TTC549 (cell line): ENCODE results near the gene RERE.
A peak's percentile ranks its signal among the peaks of the same experiment; 100 is the strongest.
"Not testable (repeated sequence)": the region's sequence is repeated elsewhere in the genome, so short reads cannot be mapped to it uniquely, and the experiment has no call there.

Source experiments
- FAIRE-seq: peaks from 2 replicates; lab custom pipeline; 2012; peaks lifted over from hg19 to GRCh38; lab: Jason Lieb, UNC

RERE gene

DNA sequence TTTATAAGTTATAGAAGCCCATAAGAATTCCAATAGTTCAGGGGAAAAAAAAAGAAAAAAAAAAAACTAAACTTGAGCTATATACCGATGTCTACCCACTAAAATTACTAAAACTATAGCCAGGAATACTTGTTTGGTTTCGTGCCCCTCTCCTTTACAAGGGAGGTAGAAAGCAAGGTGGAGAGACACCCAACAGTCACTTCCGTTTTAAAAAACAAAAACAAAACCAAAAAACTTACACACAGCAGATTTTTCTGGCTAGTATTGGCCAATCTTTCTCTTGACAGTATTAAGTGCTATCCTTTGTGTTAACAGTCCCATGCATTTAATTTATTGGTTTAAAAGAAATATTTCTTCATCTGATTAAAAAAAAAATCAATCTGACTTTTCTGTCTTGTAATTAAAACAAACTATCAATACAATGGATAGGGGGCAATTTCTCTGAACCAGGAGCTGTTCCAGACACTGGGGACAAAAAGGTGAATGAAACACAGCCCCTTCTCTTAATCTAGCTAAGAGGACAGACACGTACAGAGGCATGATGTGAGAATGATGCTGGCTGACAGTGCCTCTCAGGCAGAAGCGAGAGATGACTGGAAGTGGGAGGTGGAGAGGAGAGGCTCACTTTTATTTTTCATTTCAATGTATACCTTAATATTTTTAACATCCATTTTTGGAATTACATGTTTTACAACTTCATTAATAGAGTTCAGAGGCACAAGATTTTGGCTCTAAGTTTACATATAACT is 214.8 kb downstream of the RERE start:
- no peak for FAIRE-seq

DNA sequence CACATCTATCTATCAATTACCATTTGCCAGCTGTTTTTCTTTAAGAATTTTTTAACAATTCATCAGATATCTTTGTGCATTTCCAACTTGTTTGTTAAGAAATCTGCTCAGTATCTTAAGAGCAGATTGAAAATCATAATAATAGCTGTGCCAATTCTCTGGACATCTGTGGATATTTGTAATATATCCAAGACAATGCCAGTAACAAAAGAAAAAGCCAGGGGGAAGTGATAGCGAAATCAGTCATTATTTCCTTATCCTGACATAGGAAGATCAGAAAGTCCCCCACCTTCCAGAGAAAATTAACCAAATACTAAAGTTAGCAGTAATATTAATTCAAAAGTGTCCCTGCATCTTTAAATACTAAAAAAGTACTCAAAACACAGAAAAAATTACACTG is 217.1 kb downstream of the RERE start:
- no peak for FAIRE-seq

DNA sequence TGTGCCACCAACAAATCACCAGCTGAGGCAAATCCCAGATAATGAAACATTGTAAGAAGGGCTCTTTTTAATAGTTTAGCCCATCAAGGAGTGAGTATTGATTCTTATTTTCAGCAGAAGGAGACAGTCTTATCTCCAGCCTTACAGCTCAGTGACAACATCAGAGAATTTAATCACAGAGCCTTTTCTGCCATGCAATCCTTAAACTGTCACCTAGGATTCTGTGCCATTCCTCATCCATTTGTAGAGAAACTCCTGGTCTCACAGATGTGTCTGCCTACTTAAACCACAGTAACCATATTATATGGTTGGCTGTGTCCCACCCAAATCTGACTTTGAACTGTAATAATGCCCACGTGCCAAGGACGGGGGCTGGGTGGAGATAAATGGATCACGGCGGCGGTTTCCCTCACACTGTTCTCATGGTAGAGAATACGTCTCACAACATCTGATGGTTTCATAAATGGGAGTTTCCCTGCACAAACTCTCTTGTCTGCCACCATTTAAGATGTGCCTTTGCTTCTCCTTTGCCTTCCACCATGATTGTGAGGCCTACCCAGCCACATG is 217.7 kb downstream of the RERE start:
- no peak for FAIRE-seq

DNA sequence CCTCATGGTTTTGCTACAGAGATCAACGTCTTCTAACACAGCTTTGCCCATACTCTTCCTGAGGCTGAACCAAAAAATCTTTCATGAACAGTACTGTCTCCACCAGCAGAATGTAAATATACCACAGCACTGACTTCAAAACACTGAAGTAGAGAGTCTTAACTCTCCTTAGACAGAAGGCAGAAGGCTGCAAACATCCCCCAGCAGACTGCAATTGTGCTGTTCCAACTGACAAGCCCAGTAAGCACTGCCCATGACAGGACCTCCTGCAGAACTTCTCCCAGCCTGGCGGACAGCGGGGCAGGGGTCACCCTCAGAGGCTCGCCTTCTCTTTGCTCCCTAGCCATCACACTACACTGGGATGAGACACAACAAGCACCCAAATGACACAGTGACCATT is 218.7 kb downstream of the RERE start:
- FAIRE-seq = no peak

DNA sequence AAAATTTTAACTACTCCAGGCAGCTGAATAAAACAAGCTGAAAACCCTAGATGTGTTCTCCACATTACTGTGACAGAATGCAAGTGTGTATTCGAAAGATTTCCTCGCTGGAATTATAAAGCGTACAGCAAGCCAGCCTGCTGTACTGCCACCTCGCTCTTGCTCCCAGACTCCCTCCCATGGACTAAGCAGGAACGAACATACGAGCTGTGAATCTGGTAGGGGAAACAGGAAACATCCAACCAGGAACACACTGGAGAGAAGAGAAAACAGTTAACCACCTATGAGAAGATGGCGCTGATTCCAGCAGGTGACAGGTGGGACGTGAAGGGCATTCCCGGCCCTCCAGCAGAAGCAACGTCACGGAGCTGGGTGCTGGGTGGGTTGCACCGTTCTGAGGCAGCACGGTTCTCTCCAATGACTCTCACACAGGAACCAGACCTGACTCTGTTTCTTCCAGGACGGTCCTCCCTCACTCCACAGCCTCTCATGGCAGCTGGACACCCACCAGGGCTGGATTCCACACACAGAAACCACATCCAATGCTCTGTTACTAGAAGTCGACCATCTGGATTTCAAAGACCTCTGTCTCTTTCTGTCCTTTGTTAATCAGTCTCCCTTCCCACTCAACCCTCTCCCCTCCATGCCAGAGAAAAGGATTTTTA is 219.2 kb downstream of the RERE start:
- peak; percentile 82 for FAIRE-seq

DNA sequence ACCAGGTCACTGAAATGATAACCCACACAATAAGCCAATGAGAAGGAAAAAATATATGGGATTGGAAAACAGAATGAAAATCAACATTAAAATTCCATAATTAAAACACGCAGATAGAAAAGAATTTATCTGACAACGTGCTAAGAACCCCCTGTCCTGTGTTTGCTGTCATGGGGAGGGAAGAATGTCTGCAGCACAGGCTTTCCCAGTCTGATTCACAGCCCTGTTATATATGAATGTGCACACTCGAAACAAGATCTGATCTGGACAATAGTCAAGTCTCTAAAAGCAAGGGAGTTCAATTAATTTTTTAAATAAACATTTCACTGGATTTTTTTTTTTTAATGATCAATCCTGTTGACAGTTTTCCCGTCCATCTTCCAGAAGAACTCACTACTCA is 220.0 kb downstream of the RERE start:
- FAIRE-seq = no peak

DNA sequence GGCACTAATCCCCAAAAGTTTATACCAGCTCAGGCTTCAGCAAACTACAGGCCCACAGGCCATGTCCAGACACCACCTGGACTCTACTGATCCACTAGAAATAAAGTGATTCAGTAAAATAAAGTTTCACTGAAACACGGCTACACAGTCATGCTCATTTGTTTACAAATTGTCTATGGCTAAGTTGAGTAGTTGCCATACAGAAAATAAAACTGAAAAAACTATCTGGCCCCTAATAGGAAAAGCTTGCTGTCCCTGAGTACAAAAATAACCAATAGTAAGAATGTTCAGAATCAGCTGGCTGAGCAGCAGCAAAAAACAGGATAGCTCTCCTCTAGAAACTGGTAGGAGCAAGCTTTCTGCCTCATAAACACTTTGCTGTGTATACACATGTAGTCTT is 221.5 kb downstream of the RERE start:
- FAIRE-seq = no peak

DNA sequence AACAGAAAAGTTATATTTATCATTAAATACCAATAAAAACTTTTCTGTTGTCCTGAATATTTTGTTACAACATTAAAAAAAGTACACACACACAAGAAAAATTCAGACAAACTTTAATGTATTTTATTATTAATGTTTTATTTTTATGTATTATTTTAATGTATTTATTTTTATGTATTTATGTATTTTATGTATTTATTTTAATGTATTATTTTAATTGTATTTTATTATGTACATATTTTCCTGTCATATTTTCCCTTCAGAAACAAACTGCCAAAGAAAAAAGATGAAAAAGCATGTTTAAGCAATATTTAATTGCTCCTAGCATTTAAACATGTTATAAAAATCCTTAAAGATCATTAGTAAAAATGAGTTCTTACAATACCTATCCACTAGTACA is 222.1 kb downstream of the RERE start:
- peak; percentile 71 for FAIRE-seq

DNA sequence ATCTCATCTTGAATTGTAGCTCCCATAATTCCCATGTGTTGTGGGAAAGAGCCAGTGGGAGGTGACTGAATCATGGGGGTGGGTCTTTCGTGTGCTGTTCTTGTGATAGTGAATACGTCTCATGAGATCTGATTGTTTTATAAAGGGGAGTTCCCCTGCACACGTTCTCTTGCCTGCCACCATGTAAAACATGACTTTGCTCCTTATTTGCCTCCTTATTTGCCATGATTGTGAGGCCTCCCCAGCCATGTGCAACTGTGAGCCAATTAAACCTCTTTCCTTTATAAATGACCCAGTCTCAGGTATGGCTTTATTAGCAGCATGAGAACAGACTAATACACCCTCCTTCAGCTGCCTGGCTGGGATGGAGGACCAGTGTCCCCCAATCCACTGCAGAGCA is 224.1 kb downstream of the RERE start:
- FAIRE-seq = not testable (repeated sequence)

DNA sequence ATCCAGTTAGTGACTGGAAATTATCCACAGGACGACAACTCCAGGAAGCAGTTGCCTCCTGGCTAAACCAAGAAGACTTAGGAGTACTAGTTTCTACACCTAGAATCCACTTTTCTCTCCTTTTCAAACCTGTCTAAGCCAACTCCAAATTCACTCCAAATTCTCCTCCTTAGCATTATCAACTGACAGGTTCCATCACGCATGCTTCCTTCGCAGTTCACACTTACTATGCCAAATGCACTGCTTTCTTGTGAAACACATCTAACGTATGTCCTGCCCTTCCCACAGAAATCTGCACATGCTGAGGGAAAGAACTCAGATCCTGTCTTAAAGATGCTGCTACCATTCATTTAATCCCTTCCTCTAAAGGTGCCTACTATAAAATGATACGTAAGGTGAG is 225.9 kb downstream of the RERE start:
- FAIRE-seq = no peak

DNA sequence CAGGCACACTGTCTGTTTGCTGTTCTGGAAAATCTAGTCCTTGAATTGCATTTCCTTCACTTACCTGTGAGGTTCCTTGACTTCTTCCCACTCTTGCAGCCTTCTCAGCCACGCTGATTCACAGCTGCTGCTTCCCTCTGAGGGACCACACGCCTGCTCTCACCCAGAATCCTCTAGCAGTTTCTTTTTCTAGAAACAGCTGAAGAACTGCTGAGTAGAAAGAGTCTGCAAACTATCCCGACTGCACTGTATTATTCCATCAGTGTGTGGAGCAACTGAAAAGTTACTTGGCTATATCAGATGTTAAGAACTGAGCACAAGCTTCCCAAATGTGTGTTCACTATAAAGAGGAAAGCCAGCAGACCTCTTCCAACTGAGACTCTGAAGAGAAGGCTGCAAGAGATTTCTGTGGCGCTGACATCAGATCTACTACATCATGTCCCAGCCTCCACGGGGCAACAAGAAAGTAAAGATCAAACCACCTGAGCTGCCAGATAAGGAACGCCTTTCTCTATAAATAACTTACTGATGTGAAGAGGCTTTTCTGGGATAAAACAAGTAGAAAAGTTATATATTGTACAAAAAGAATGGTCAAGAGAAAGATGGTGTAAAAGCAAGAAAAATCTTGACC is 226.6 kb downstream of the RERE start:
- no peak for FAIRE-seq

DNA sequence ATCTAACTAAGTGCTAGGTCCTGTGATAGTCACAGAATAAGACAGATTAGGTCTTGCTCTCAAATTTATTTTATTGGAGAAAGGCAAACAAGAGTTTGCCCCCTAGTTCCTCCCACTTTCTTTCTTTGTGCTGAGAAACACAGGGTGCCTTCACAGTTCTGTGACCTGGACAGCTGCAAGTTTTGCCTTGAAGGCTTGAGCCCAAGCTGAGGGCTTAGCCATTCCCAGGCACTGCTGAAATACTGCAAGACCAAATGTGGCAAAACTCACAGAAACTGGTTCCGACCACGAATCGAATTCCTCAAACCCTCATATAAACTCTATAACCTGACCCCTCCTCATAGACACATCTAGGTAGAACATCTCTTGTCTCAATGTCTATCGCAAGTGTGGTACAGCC is 227.9 kb downstream of the RERE start:
- FAIRE-seq = no peak

DNA sequence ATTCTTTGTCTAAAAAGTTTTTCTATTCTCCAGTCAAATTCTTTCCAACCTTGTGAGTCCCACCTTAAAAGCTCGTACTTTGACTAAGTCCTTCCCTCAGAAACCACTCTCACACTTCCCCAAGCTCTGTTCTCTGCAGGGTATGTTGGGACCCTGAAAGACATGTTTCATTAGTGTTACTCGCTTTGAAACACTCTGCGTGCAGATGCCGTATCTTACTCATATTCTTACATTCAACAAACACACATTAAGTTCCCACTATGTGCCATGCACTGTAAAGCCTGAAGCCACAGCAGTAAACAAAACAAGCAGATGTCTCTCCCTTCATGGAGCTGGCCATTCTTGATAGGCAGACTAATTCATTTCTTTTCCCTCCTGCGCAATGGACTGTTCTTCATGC is 229.7 kb downstream of the RERE start:
- FAIRE-seq = no peak

DNA sequence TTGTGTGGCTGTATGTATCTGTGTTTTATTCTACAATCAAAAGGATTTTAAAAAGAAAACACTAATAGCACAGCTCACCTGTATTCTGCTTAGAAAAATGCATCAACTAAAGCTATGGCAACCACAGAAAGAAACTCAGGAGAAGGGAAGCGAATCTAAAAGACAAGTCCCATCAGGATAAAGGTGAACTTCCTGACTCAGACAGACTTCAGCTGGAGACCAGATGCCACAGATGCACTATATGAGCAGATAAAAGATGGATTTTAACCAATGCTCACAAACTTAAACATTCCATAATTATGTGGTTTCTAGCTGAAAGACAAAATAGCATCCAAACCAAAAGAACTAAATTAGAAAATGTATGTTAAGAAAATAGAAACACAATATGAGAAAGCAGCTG is 231.0 kb downstream of the RERE start:
- no peak for FAIRE-seq

DNA sequence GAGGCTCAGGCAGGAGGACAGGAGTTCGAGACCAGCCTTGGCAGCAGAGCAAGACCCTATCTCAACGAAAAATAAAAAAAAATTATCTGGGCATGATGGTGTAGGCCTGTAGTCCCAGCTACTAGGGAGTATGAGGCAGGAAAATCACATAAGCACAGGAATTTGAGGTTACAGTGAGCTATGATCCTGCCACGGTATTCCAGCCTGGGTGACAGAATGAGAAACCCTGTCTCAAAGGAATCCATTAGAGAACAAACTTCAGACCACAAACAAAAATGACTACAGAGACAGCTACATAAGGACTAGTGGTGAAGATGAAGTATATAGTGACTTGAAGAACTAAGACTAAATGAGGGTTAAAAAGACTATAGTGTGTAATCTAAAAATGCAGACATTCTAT is 233.1 kb downstream of the RERE start:
- no peak for FAIRE-seq

DNA sequence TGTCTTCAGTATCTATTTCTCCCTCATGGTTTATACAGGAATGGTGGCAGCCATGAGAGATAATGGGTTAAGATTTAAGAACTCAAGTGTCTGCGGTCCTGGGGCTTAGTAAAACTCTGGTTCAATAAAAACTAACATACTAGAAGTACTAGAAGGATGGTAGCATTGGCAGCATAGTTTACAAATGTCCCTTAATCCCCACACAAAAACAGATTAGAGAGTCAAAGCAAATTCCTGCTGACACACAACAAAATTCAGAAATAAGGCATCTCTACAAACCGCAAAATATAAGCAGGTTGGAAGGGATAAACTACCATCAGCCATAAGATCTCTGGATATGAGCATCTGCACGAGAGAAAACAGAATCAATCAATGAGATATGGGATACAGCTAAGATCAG is 234.4 kb downstream of the RERE start:
- FAIRE-seq = no peak

DNA sequence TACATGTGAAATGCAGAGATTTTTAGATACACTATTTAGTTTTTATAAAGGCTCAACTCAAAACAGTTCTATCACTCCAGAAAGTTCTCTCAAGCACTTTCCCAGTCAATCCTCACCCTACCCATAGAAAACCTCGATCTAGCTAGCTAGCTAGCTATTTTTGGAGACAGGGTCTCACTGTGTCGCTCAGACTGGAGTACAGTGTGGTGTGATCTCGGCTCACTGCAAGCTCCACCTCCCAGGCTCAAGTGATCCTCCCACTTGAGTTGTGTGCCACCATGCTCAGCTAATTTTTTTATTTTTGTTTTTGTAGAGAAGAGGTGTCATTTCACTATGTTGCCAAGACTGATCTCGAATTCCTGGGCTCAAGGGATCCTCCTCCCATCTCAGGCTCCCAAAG is 236.9 kb downstream of the RERE start:
- no peak for FAIRE-seq

DNA sequence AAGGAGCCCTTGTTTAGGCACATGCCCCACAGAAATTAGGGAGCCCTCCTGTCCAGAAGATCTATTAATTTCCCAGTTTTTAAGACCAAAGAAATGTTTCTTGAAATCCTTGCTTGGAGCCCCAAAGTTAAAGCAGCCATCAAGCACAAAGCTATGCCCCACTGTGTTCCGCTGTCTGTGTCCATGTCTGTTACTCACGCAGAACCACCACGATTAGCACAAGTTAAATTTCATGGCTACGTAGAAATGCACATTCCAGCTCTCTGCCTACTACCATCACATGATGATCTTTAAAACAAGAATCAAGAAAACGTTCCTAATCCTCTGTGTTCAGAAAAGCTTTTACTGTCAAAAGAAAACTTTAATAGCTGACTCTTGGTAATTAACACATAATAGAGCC is 238.5 kb downstream of the RERE start:
- no peak for FAIRE-seq

DNA sequence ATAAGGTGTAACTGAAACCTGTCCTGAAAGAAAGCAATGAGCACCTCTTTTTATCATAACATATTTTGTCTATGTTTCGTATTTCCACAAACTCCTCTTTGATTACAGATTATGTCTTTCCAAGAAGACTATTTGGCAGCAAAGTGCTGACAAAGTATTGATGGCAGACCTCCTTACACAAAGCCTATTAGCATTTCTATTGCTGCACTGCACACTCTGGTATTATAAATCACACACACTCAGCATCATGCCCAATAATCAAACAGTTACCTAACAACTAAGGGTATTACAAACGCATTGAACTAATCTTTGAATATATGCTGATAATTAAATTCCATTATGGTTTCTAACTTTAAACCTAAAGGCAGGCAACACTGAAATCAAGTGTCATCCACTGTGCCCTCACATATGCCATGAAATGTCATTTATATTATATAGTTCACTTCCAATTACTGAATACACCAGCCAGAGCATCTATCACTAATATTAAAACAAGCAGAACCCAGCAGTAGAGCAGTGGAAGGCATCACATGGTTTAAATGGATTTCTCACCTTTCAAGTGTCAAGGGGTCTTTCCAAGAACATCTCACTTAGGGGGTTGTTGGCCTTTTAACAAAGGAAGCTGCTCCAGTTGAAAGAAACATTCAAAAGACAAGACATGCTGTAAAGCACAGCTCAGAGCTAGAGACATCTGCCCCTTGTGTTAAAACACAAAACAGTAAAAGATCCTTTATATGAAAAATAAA is 239.1 kb downstream of the RERE start:
- FAIRE-seq = no peak

DNA sequence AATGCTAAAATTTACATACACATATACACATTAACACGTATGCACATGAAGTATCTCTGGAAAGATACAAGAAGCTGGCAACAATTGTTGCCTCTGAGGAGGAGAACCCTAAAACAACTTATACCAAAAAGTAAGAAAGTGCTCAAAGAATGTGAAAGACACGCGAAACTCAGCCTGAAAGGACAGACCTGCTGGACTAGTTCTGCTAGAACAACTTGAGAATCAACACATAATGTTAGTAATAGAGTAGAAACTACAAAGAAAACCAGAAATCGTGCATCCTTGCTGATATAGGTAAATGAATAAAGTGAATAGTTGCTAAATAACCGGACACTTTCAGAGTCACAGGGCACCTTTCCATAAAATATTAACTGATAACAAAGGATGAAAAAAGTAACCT is 242.5 kb downstream of the RERE start:
- FAIRE-seq = no peak

DNA sequence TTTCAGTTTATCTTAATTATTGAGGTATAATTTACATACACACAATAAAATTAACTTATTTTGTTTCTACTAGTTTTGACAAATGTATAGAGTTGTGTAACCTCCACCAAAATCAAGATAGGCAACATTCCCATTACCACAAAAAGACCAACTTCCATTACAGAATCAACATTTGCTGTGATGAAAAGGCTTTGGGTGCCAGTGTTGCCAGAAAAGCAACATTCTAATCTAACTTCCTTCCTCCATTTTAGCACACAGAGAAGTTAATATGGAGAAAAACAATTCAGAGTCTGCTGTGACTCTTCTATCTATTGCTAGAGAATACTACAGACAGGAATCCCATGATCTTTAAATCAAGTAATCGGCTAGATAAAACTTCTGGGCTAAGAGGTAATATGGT is 245.3 kb downstream of the RERE start:
- FAIRE-seq = no peak

DNA sequence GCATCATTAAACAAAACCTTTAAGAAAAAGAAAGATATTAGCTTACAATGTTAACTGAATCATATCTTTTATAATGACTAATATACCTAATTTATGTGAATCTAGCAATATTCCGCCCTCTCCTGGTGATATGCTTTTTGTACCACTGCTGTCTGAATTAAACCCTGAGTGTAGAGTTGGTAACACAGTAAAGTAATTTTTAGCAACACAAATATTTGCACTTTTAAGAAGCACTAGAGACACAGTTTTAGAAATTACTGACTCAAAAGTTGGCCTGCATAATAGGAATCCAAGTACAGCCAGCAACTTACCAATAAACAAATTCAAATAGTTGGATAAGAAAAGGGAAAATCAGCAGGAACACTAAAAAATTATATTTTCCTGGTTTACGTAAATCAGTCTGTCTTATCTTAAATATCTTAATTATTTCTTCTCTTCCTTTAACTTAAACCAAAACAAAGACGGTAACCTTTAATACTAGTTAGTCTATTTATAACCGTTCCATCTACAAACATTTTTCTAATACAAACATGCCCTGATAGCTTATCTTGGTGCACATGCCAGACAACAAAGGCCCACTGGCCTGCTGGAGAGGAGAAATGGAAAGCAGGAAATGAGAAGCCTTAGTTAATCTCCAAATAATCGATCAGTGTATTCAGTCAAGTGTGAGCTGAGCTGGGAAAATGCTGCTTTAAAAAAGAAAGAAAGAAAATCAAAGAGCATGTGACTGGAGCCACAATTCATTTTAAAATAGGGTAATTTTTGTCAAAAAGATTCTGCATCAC is 246.0 kb downstream of the RERE start:
- FAIRE-seq = no peak
